Neuronal stem cell (in vitro differentiated cells): Measurements from ENCODE around the gene DCDC2C.

Experiments used
- DNase-seq: peaks from one replicate; pipeline ENCODE4 v3.0.0-alpha.2; 2013; ENCODE audit warnings: low spot score
- H2AFZ ChIP-seq: one replicate; pipeline ENCODE4 v1.6.1; 2013; ENCODE audit warnings: mild to moderate bottlenecking, low read length, inconsistent platforms
- H2AK5ac ChIP-seq: 2 replicates; pipeline ENCODE4 v1.6.1; 2013; ENCODE audit warnings: low read depth, mild to moderate bottlenecking, inconsistent platforms, low read length, moderate library complexity, mixed read lengths
- H2BK120ac ChIP-seq: 2 replicates; pipeline ENCODE4 v1.6.1; 2013; ENCODE audit warnings: low read depth, mild to moderate bottlenecking, inconsistent platforms, low read length, moderate library complexity, mixed read lengths
- H2BK12ac ChIP-seq: one replicate; pipeline ENCODE4 v1.6.1; 2013; ENCODE audit warnings: low read length, inconsistent platforms
- H2BK15ac ChIP-seq: 2 replicates; pipeline ENCODE4 v1.6.1; 2013; ENCODE audit warnings: mild to moderate bottlenecking, low read length, inconsistent platforms, mixed read lengths
- H2BK5ac ChIP-seq: one replicate; pipeline ENCODE4 v1.6.1; 2013; ENCODE audit warnings: inconsistent platforms, mild to moderate bottlenecking, low read length, moderate library complexity
- H3K14ac ChIP-seq: one replicate; pipeline ENCODE4 v1.6.1; 2013; ENCODE audit warnings: low read length, inconsistent platforms
- H3K18ac ChIP-seq: 2 replicates; pipeline ENCODE4 v1.6.1; 2013; ENCODE audit warnings: low read length, inconsistent platforms
- H3K23ac ChIP-seq: 2 replicates; pipeline ENCODE4 v1.6.1; 2013; ENCODE audit warnings: low read depth, mild to moderate bottlenecking, mixed read lengths, low read length, inconsistent platforms; ENCODE audit not compliant: poor library complexity
- H3K27ac ChIP-seq: replicated peaks from 3 replicates; pipeline ENCODE4 v1.5.1; 2013; ENCODE audit warnings: low read length, inconsistent platforms
- H3K27me3 ChIP-seq, 3 experiments: 2 replicates each; pipeline ENCODE4 v1.6.1; 2013; ENCODE audit warnings: low read length in 3 of 3, mild to moderate bottlenecking in 2 of 3, inconsistent platforms in 1 of 3, low read depth in 1 of 3, mixed read lengths in 1 of 3, moderate library complexity in 1 of 3; ENCODE audit not compliant: control insufficient read depth in 3 of 3, insufficient read depth in 3 of 3
- H3K36me3 ChIP-seq, 2 donors: replicated peaks in 1 of 2; 2 replicates each; pipeline ENCODE4 v1.6.1; 2013; ENCODE audit warnings: low read length in 2 of 2; ENCODE audit not compliant: control insufficient read depth in 2 of 2, insufficient read depth in 2 of 2
- H3K4ac ChIP-seq: 2 replicates; pipeline ENCODE4 v1.6.1; 2013; ENCODE audit warnings: inconsistent platforms, mild to moderate bottlenecking, low read length, moderate library complexity
- H3K4me1 ChIP-seq, 2 donors: 1 replicate in 1 of 2; 2 replicates in 1 of 2; pipeline ENCODE4 v1.6.1; 2013; ENCODE audit warnings: low read length in 2 of 2, low read depth in 1 of 2; ENCODE audit not compliant: control insufficient read depth in 2 of 2, insufficient read depth in 1 of 2
- H3K4me2 ChIP-seq: one replicate; pipeline ENCODE4 v1.6.1; 2013; ENCODE audit warnings: mild to moderate bottlenecking, low read length, inconsistent platforms; ENCODE audit not compliant: insufficient read depth, poor library complexity, severe bottlenecking
- H3K4me3 ChIP-seq, 2 donors: 2 replicates each; pipeline ENCODE4 v1.5.1; 2013; ENCODE audit warnings: low read length in 2 of 2, mild to moderate bottlenecking in 2 of 2, inconsistent platforms in 1 of 2, moderate library complexity in 1 of 2
- H3K79me1 ChIP-seq: one replicate; pipeline ENCODE4 v1.6.1; 2013; ENCODE audit warnings: low read depth, mild to moderate bottlenecking, inconsistent platforms, low read length, moderate library complexity
- H3K9ac ChIP-seq: one replicate; pipeline ENCODE4 v1.6.1; 2013; ENCODE audit warnings: mild to moderate bottlenecking, low read depth, low read length, inconsistent platforms; ENCODE audit not compliant: poor library complexity
- H3K9me3 ChIP-seq, 2 donors: replicated peaks in 1 of 2; 2 replicates each; pipeline versions ENCODE3 to v1.6.1; 2013; ENCODE audit warnings: low read length in 2 of 2, mild to moderate bottlenecking in 2 of 2, inconsistent platforms in 1 of 2, low read depth in 1 of 2, mixed read lengths in 1 of 2, moderate library complexity in 1 of 2; ENCODE audit not compliant: control insufficient read depth in 2 of 2, insufficient read depth in 1 of 2
- H4K8ac ChIP-seq: one replicate; pipeline ENCODE4 v1.6.1; 2013; ENCODE audit warnings: low read depth, mild to moderate bottlenecking, inconsistent platforms, low read length, moderate library complexity
- H4K91ac ChIP-seq: one replicate; pipeline ENCODE4 v1.6.1; 2013; ENCODE audit warnings: low read length, low read depth, mild to moderate bottlenecking, inconsistent platforms; ENCODE audit not compliant: poor library complexity
- WGBS, 2 donors: extraction: QIAGEN DNeasy Blood & Tissue Kit; methylation state at CpG; one replicate each; pipeline ENCODE4 v1.1.7; 2013; ENCODE audit warnings: missing lambda C conversion rate in 2 of 2, mixed read lengths in 1 of 2; ENCODE audit not compliant: insufficient read length in 2 of 2, insufficient replicate concordance in 1 of 2; ENCODE audit errors: extremely low coverage in 2 of 2; 5-methylcytosine and 5-hydroxymethylcytosine counted together

The DCDC2C gene

GRCh38 chr2:3672861-3673678 is 30.3 kb upstream of the DCDC2C start:
- Histone ChIP-seq H3K79me1 (no peaks in the 10 kb centered on the region), H2AFZ (no peak overlapping the region), H3K27me3 (no peaks in the 10 kb centered on the region), H2BK120ac (no peak overlapping the region), H3K18ac (peak overlapping the region; percentile 38), H2BK15ac (peak overlapping the region; percentile 75), H3K9me3 (no peaks in the 10 kb centered on the region), H3K4me3 (peak overlapping the region in 1 of 2 donors; percentile 30), H3K4me2 (no peak overlapping the region), H3K9ac (no peak overlapping the region), H3K14ac (no peak overlapping the region), H3K4ac (no peak overlapping the region), H3K4me1 (no peaks in the 10 kb centered on the region), H2BK5ac (no peak overlapping the region), H4K91ac (no peak overlapping the region), H3K27ac (no peak overlapping the region), H3K23ac (no peak overlapping the region), H4K8ac (peak overlapping the region; percentile 43), H3K36me3 (no peaks in the 10 kb centered on the region), H2BK12ac (no peak overlapping the region), H2AK5ac (peak overlapping the region; percentile 85)
- no peak for DNase-seq
- no CpG with 5 or more reads among the region's 9 CpGs for WGBS, 2 donors

- Histone ChIP-seq H3K27me3 (peaks cover 0 to 1% (median 0%) of the 10 kb centered on the region in 3 experiments), H3K4me1 (no peaks in the 10 kb centered on the region), H3K36me3 (no peaks in the 10 kb centered on the region), H3K23ac (peak overlapping the region; percentile 76), H2BK15ac (no peak overlapping the region), H3K79me1 (no peaks in the 10 kb centered on the region), H3K9ac (no peak overlapping the region), H4K8ac (no peak overlapping the region), H3K27ac (no peak overlapping the region), H3K4me2 (no peak overlapping the region), H3K4ac (no peak overlapping the region), H4K91ac (no peak overlapping the region), H3K14ac (no peak overlapping the region), H3K4me3 (no peak overlapping the region), H2BK12ac (no peak overlapping the region), H2AFZ (no peak overlapping the region), H2BK5ac (no peak overlapping the region), H3K18ac (peak overlapping the region; percentile 33), H2AK5ac (no peak overlapping the region), H2BK120ac (no peak overlapping the region), H3K9me3 (no peaks in the 10 kb centered on the region)
- no peak for DNase-seq
- no CpG with 5 or more reads among the region's 9 CpGs for WGBS, 2 donors
Measured at GRCh38 chr2:3674066-3674845, 29.1 kb upstream of the DCDC2C start.

- no peak overlapping the region for H3K23ac ChIP-seq
- H4K91ac ChIP-seq, result no peak overlapping the region
- H3K18ac ChIP-seq, result no peak overlapping the region
- H2BK15ac ChIP-seq, result no peak overlapping the region
- no peaks in the 10 kb centered on the region for H3K4me1 ChIP-seq
- H3K9ac ChIP-seq, result no peak overlapping the region
- H3K4ac ChIP-seq, result no peak overlapping the region
- WGBS, 2 donors, result no CpG with 5 or more reads among the region's 4 CpGs
- no peak overlapping the region for H3K4me3 ChIP-seq
- no peak overlapping the region for H2AFZ ChIP-seq
- H2AK5ac ChIP-seq, result no peak overlapping the region
- H2BK5ac ChIP-seq, result no peak overlapping the region
- H3K4me2 ChIP-seq, result no peak overlapping the region
- DNase-seq, result no peak
- H3K14ac ChIP-seq, result no peak overlapping the region
- no peaks in the 10 kb centered on the region for H3K9me3 ChIP-seq
- H4K8ac ChIP-seq, result no peak overlapping the region
- H2BK120ac ChIP-seq, result no peak overlapping the region
- no peaks in the 10 kb centered on the region for H3K36me3 ChIP-seq
- H3K27me3 ChIP-seq, result peaks cover 0 to 6% (median 0%) of the 10 kb centered on the region in 3 experiments
- no peak overlapping the region for H3K27ac ChIP-seq
- H2BK12ac ChIP-seq, result no peak overlapping the region
- no peaks in the 10 kb centered on the region for H3K79me1 ChIP-seq
Measured at GRCh38 chr2:3675687-3676086, 27.7 kb upstream of the DCDC2C start.

- H3K14ac ChIP-seq, result peak overlapping the region; percentile 90
- no peak overlapping the region for H3K4me3 ChIP-seq
- H3K4ac ChIP-seq, result no peak overlapping the region
- no peak overlapping the region for H3K18ac ChIP-seq
- no peaks in the 10 kb centered on the region for H3K79me1 ChIP-seq
- no peaks in the 10 kb centered on the region for H3K4me1 ChIP-seq
- H3K9me3 ChIP-seq, result no peaks in the 10 kb centered on the region
- no peak overlapping the region for H3K23ac ChIP-seq
- WGBS, 2 donors, result no CpG with 5 or more reads among the region's 9 CpGs
- H2BK15ac ChIP-seq, result no peak overlapping the region
- H4K91ac ChIP-seq, result no peak overlapping the region
- no peak overlapping the region for H2BK12ac ChIP-seq
- no peak overlapping the region for H3K4me2 ChIP-seq
- H2AK5ac ChIP-seq, result no peak overlapping the region
- H3K9ac ChIP-seq, result no peak overlapping the region
- H3K36me3 ChIP-seq, result no peaks in the 10 kb centered on the region
- no peak overlapping the region for H2AFZ ChIP-seq
- no peak overlapping the region for H2BK120ac ChIP-seq
- H3K27ac ChIP-seq, result no peak overlapping the region
- H2BK5ac ChIP-seq, result no peak overlapping the region
- peaks cover 0 to 6% (median 0%) of the 10 kb centered on the region in 3 experiments for H3K27me3 ChIP-seq
- no peak for DNase-seq
- no peak overlapping the region for H4K8ac ChIP-seq
Measured at GRCh38 chr2:3677436-3677835, 25.9 kb upstream of the DCDC2C start.
